GM18909 (cell line): ENCODE data around the gene B3GAT1.

ENCODE experiments used
- ATAC-seq: cut with Tn5 transposase; IDR thresholded peaks from one replicate; pipeline ENCODE4 v1.9.1; 2021; ENCODE audit warnings: mild to moderate bottlenecking; ENCODE audit not compliant: unreplicated experiment, poor library complexity

B3GAT1 gene

GRCh38 chr11:134394311-134394710, 17.7 kb downstream of the B3GAT1 start:
- ATAC-seq: no peak

DNA sequence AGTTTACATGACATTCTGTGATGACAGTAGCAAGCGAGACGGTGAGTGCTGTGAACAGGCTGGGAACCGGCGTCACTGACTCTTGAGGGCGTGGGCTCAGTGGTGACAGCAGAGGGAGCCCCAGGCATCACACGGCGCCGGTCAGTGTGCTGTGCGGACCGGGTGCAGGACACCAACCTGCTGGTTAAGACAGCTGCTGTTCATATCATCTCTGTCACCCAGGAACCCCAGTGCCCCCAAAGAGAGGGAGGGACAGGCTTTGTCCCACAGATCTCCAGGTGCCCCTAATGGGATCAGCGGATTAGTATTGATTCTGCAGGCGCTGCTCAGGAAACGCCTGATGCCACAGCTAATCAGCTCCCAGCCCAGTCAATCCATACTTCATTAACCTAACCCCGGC, 18.4 kb downstream of the B3GAT1 start:
- ATAC-seq: no peak

GRCh38 chr11:134392953-134393615, 19.0 kb downstream of the B3GAT1 start:
- ATAC-seq: no peak

- ATAC-seq: no peak
These were observed 20.4 kb downstream of the B3GAT1 start for GRCh38 chr11:134391656-134392055.

DNA sequence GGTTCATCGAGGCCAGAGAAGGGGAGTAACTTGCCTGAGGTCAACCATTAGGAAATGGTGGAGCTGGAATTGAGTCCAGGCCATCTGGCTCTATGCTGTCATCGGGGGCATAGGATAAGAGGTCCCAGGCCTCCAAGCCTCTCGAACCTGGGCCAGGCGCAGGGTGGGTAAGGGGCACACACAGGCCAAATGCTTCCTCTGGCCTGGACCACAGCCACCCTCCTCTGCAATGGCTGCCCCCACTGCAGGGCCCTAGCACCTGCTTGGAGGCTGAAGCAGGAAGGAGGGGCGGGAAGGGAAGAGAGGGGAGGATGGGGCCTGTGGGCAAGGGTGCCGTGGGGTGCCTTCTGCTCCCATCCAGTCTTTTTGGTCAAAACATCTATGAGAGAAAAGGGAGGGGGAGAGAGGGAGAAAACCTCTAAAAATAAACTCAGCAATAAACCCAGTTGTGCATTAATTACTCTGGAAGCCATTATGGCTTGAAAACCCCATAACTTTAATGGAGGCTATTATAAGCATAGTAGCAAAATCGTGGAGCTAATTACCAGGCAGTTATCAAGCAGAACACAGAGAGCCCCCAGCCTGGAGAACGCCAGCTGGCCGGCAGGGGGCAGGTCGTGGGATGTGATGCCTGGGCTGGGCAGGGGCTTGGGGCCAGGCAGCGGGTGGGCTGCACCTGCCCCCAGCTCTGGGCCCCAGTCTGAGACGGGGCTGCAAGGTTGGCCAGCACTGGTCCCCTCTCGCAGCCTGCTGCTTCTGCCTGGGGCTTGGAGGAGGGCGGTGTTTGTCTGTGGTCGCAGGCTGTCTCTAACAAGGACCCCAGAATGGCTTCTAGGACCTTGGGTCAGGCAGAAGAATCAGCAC, 21.1 kb downstream of the B3GAT1 start:
- ATAC-seq: no peak

DNA sequence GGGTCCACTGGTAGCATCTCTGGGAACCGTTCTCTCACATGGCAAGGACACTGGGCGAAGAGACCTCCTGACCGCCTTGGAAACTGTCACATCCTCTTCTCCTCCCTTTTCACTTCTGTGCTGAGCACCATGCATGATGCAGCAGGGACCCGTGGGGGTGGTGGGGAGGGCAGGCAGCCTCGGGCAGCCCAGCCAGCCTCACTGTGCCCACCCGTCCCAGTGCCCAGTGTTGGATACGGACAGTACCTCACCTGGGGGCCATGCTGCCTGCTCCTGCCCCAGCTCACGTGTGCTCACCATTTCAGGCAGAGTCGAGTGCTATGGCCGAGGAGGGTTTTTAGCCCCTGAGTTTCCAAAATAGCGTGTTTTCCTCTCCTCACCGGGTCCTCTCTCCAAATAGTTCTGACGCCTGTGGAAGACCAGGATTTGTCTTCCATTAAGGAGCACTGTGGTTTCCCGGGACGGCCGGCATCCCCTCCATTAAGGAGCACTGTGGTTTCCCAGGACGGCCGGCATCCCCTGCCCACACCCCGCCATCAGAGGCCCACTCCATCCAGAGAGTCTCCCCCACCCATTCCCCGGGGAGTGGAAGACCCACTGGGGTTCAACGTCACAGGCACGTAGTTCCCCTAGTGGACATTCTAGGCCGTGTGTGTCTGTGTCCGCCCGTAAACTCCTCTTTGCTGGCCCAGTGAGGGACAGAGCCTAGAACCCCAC, 22.4 kb downstream of the B3GAT1 start:
- ATAC-seq: no peak

DNA sequence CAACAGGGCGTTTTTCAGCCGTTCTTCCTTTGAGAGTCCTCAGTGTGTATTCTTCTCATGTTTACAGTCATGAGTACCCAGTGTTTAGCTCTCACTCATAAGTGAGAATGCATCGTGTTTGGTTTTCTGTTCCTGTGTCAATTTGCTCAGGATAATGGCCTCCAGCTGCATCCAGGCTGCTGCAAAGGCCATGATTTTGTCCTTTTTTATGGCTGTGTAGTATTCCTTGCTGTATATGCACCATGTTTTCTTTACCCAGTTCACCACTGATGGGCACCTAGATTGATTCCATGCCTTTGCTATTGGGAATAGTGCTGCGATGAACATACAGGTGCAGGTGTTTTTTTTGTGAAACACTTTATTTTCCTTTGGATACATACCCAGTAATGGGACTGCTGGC, 23.5 kb downstream of the B3GAT1 start:
- ATAC-seq: no peak

DNA sequence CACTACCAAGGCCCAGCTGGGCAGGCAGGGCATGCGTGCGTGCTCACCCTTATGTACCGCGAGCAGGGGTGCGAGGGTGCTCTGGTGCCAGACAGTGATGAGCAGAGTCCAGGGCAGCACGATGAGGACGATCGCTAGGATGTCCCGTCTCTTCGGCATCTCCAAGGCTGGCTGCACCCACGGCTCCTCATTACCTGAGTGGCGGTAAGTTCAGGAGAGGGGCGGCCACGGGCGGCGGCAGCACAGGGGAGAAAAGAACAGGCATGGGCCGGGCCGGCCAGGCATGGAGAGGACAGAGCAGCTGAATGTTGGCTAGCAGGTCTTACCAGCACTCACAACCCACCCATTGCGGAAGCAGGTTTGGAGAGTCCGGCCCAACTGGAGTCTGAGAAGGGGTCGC, 24.5 kb downstream of the B3GAT1 start:
- no peak for ATAC-seq

GRCh38 chr11:134386945-134387344, 25.1 kb downstream of the B3GAT1 start:
- ATAC-seq: no peak

GRCh38 chr11:134385774-134386565, 26.1 kb downstream of the B3GAT1 start:
- ATAC-seq: no peak

DNA sequence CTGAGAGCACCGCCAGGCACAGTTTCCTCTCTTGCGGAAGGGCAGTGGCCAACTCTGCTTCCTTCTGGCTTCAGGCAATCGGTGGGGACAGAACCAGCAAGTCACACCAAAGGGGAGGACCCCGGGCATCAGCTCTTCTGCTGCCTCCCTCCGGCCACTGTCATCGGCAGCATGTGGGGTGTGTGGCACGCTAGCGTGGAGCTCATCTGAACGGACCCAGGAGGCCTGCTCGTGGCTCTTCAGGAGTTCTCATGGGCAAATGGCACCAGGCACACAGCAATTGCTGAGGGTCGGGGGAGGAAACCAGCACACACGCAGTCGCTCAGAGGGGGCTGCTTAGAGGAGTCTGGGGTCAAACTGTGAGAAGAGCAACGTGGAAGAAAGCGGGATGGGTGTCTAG, 26.9 kb downstream of the B3GAT1 start:
- no peak for ATAC-seq

DNA sequence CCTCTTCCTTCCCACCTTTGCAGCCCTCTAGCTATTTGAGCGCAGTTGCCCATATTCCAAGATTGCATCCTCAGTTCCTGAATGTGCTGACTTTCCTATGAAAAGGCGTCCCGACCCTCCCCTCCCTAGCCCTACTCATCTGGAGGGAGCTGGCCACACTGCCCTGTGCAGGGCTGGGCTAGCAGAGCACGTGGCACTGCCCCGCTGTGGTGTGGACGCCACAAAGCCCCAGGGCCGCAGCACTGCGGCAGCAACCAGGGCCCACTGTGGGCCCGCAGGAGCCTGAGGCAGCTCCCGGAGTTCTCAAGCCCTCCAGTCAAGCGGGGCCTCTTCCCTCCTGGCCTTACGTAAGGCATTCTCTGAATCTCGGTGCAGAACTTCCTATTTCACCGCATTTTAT, 27.6 kb downstream of the B3GAT1 start:
- ATAC-seq: no peak

- ATAC-seq: no peak
These were observed 28.3 kb downstream of the B3GAT1 start for GRCh38 chr11:134383576-134384221.

GRCh38 chr11:134382830-134383229, 29.2 kb downstream of the B3GAT1 start:
- ATAC-seq: no peak

GRCh38 chr11:134382257-134382656, 29.8 kb downstream of the B3GAT1 start:
- no peak for ATAC-seq

- no peak for ATAC-seq
These were observed 31.3 kb downstream of the B3GAT1 start for GRCh38 chr11:134380785-134381184.

DNA sequence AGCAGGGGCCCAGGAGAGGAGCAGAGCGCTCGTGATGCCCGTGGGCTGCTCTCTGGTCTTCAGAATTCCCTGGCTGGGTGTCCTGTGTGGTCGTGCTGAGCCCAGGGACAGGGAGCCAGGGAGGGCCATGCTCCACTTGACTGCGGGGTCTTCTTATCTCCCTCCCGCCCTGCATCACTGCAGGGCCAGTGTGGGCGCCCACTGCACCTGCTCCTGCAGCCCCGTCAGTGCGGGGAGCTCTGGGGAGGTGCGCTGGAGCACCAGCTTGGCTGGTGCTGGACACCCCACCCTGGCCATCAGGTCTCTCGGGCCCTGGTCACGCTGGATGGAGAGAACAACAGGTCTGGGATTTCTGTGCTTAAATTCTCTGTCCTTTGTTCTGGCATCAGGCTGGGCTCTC, 31.8 kb downstream of the B3GAT1 start:
- ATAC-seq: no peak

DNA sequence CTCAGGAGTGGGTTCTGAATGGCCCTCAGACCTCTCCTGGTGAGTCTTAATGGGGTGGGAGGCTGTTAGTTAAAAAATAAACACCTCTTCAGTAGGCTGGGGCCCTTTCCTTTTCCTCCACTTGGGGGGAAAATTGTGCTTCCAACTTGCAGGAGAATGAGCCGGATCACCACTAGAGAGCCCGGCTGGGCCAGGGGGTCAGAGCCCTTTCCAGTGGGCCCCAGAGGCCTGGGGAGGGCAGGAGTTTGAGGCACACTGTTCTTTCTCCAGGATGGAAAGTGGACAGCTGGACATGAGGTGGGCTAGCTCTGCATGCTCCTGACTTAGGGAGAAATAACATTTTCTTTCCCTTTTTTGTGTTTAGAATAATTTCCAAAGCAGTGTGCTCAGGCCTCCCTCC, 32.8 kb downstream of the B3GAT1 start:
- ATAC-seq: no peak

DNA sequence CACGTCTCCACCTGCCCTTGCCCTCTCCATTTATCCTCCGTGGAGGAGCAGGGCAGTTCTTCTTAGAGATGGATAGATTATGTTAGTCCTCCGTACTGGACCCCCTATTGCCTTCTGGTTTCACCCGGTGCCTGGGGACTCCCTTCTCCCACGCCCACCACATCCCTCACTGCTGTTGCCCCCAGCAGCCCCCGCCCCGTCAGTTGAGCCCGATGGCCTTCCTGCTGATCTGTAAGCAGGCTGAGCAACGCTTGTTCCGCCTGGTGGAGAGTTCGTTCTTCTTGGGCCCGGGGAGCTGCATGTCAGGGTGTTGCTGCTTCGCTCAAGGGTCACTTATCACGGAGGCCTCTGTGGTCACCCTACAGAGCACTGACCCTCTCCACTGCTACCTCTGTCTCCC, 34.2 kb downstream of the B3GAT1 start:
- no peak for ATAC-seq
